ENCODE data around the gene MPND.
A peak's percentile ranks its signal among the peaks of the same experiment; 100 is the strongest.

The MPND gene

GRCh38 chr19:4374498-4375163, 31.3 kb downstream of the MPND start:
- intact Hi-C loops (cut with DNase I): no loop called here

GRCh38 chr19:4375164-4376027, 32.0 kb downstream of the MPND start:
- intact Hi-C loops (cut with DNase I): no loop called here
- peak in 7 of 10 donors; percentile 51 to 94 (median 66) for DNase-seq

More at GRCh38 chr19:4374498-4375163, 31.3 kb downstream of the MPND start:
- DNase-seq: peak in 1 of 10 donors; percentile 83

- peak in 1 of 10 donors; percentile 7 for DNase-seq
Observed at GRCh38 chr19:4376028-4376670, 32.8 kb downstream of the MPND start.

GRCh38 chr19:4376671-4376990, 33.3 kb downstream of the MPND start:
- no peak for DNase-seq
- intact Hi-C loops (cut with DNase I): no loop called here

More at GRCh38 chr19:4376028-4376670, 32.8 kb downstream of the MPND start:
- intact Hi-C loops (cut with DNase I): no loop called here

GRCh38 chr19:4376991-4377781, 33.8 kb downstream of the MPND start:
- intact Hi-C loops (cut with DNase I): no loop called here
- DNase-seq: peak in 1 of 10 donors; percentile 5

GRCh38 chr19:4378886-4379285, 35.5 kb downstream of the MPND start:
- intact Hi-C loops (cut with DNase I): no loop called here
- DNase-seq: no peak

- DNase-seq: peak in 1 of 10 donors; percentile 12
- intact Hi-C loops (cut with DNase I): no loop called here
Observed at GRCh38 chr19:4379383-4380253, 36.3 kb downstream of the MPND start.

- DNase-seq: peak in 1 of 10 donors; percentile 8
- intact Hi-C loops (cut with DNase I): no loop called here
Observed at GRCh38 chr19:4380254-4380727, 36.9 kb downstream of the MPND start.

GRCh38 chr19:4385291-4386040, 42.1 kb downstream of the MPND start:
- DNase-seq: peak in 4 of 10 donors; percentile 38 to 93 (median 88)
- intact Hi-C loops (cut with DNase I): no loop called here

GRCh38 chr19:4386041-4386782, 42.9 kb downstream of the MPND start:
- intact Hi-C loops (cut with DNase I): no loop called here
- DNase-seq: peak in 6 of 10 donors; percentile 50 to 94 (median 66)

GRCh38 chr19:4388337-4389063, 45.1 kb downstream of the MPND start:
- peak in 1 of 10 donors; percentile 82 for DNase-seq
- intact Hi-C loops (cut with DNase I): no loop called here

GRCh38 chr19:4389064-4389375, 45.7 kb downstream of the MPND start:
- intact Hi-C loops (cut with DNase I): no loop called here
- peak in 1 of 10 donors; percentile 69 for DNase-seq

GRCh38 chr19:4389511-4390016, 46.2 kb downstream of the MPND start:
- intact Hi-C loops (cut with DNase I): no loop called here
- DNase-seq: no peak

- intact Hi-C loops (cut with DNase I): no loop called here
- peak in 1 of 10 donors; percentile 79 for DNase-seq
Observed at GRCh38 chr19:4390017-4390566, 46.7 kb downstream of the MPND start.

- no peak for DNase-seq
- intact Hi-C loops (cut with DNase I): no loop called here
Observed at GRCh38 chr19:4390567-4391305, 47.4 kb downstream of the MPND start.

- intact Hi-C loops (cut with DNase I): no loop called here
- peak in 1 of 10 donors; percentile 34 for DNase-seq
Observed at GRCh38 chr19:4391306-4391693, 47.9 kb downstream of the MPND start.
